Heart left ventricle (tissue), 16 donors: Measurements from ENCODE around the gene TBL1X. TPM values are rescaled to one million over a fixed set of nuclear protein-coding genes. Genes with fewer than 3 reads are reported as not detected.

Experiments
- ATAC-seq, 4 donors: fragments of 200-7000 bp; cut with Tn5 transposase; one replicate each; pipeline ENCODE4 v1.9.1; 2020 to 2022; ENCODE audit warnings: moderate library complexity in 4 of 4, mild to moderate bottlenecking in 3 of 4, moderate number of reproducible peaks in 1 of 4
- DNase-seq, 5 donors: peaks; one replicate each; pipeline ENCODE4 v3.0.0-alpha.2; 2020
- H3K27ac ChIP-seq, 12 donors: fragments of 200-600 bp; sonication (generic) in 4 of 12; one replicate each; pipeline versions ENCODE4 v1.5.0 to v1.8.0; 2016 to 2022; ENCODE audit warnings: mild to moderate bottlenecking in 2 of 12
- H3K27me3 ChIP-seq, 9 donors: fragments of 200-600 bp; sonication (generic) in 2 of 9; one replicate each; pipeline versions ENCODE4 v1.5.1 to v1.8.0; 2016 to 2022; ENCODE audit warnings: mild to moderate bottlenecking in 3 of 9
- H3K36me3 ChIP-seq, 9 donors: fragments of 200-600 bp; sonication (generic) in 2 of 9; one replicate each; pipeline versions ENCODE4 v1.5.0 to v1.8.0; 2018 to 2022; ENCODE audit warnings: mild to moderate bottlenecking in 2 of 9
- H3K4me1 ChIP-seq, 12 donors: fragments of 200-600 bp; sonication (generic) in 4 of 12; one replicate each; pipeline versions ENCODE4 v1.5.0 to v1.8.0; 2016 to 2022; ENCODE audit warnings: mild to moderate bottlenecking in 3 of 12
- H3K4me3 ChIP-seq, 12 donors: fragments of 200-600 bp; sonication (generic) in 4 of 12; one replicate each; pipeline versions ENCODE4 v1.5.0 to v1.8.0; 2017 to 2022; ENCODE audit warnings: mild to moderate bottlenecking in 9 of 12, moderate library complexity in 4 of 12
- H3K9me3 ChIP-seq, 12 donors: fragments of 200-600 bp; sonication (generic) in 4 of 12; one replicate each; pipeline versions ENCODE4 v1.5.0 to v1.8.0; 2016 to 2022; ENCODE audit warnings: mild to moderate bottlenecking in 1 of 12
- POLR2A ChIP-seq, 2 donors: fragments of 450-650 bp; IDR thresholded peaks; one replicate each; pipeline ENCODE4 v1.6.1; 2017; ENCODE audit warnings: antibody characterized with exemption in 2 of 2, mild to moderate bottlenecking in 2 of 2, moderate library complexity in 2 of 2
- WGBS, 4 donors: extraction: QIAGEN DNeasy Blood & Tissue Kit in 2 of 4; methylation state at CpG; one replicate each; pipeline versions ENCODE4 v1.1.5 to v1.1.7; 2013 to 2018; 5-methylcytosine and 5-hydroxymethylcytosine counted together
- intact Hi-C, 10 donors: fragments of 100-400 bp; cut with DNase I; formaldehyde crosslinking; loops; one replicate each; pipeline versions ENCODE4 v1.11.1 to v1.14.2; 2022
- polyA plus RNA-seq, 2 donors: library from polyadenylated mRNA; stranded (reverse); fragments of 200-250 nt; gene quantifications; one replicate each; pipeline ENCODE4 v1.2.3, GENCODE V29; 2013
- total RNA-seq, 9 donors: library from RNA; depleted of rRNA in 2 of 9; stranded (reverse); fragments of >200 nt in 2 of 9; fragmentation: NEBNext Ultra II Directional in 3 of 9; extraction: Animal tissue kit (Norgen Biotek cat#: 25700) in 3 of 9; gene quantifications; one replicate each; pipeline versions ENCODE4 v1.1.0 to v1.2.4, GENCODE V29; 2016 to 2023
- TF ChIP-seq, protein P1 (sequence below), 12 donors: fragments of 200-600 bp; sonication (generic) in 4 of 12; IDR thresholded peaks; one replicate each; pipeline versions ENCODE4 v1.5.0 to v1.8.0; 2018 to 2022; ENCODE audit warnings: antibody characterized with exemption in 12 of 12, mild to moderate bottlenecking in 5 of 12
- donor health status: ischemic (EF 13 %, LVEDD 7.1; RV severe dilation, severe dysfunction).
- donor health status: healthy with polysubstance abuse.
- donor health status: DM: no; HTN: yes; CAD: no.
- donor health status: DM: no; HTN: no; CAD: no.
- donor health status: ischemic (EF 25% LVEDD 6.9; RV normal size, moderate dysfunction).
- donor health status: ischemic (EF 25% LVEDD 5.7; RV mildly dilated, moderate dysfunction).
- donor health status: healthy.
- donor health status: DM: yes; HTN: yes; CAD: no.
- donor health status: ischemic (EF 35%, LVEDD 5.7; RV mildly dilated, moderate dysfunction).
- donor health status: nonischemic (EF 11% LVEDD 7.7; RV severe dilation, severe dysfunction).
- donor health status: DM: yes; HTN: yes; CAD: no.
- donor health status: PGD.
- donor health status: ischemic (EF 29% LVEDD 5.4; RV normal size, mild dysfunction).
- donor health status: nonischemic (EF 23%, LVEDD 6.1; RV moderate dilation, normal function).

The TBL1X gene
- total and polyA plus RNA-seq, 11 donors: 2.4 to 30.7 (median 9.7) TPM

DNA sequence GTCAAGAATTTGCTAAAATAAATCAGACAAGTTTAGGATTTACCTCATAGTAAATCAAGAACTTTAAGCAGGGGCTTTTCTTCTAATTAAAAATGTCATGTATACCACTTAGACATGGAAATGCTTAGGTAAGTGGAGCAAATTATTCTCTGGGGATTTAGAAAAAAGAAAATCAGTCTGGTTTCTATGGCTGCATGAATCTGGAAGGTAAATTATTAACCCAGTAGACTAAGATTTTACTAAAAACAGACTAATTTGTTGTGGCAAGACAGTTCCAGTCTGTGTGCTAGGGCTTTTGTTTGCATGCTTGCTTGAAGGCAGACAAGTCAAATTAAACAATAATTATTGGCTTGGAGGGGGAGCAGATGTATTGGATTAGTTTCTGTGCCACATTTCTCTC, 140.6 kb downstream of the TBL1X start:
- DNase-seq: no peak
- Histone ChIP-seq H3K4me1 (peaks cover 0 to 16% (median 0%) of the 10 kb centered on the region in 12 donors), H3K27me3 (peaks cover 0 to 5% (median 0%) of the 10 kb centered on the region in 9 donors), H3K4me3 (no peak overlapping the region), H3K36me3 (no peaks in the 10 kb centered on the region), H3K9me3 (no peaks in the 10 kb centered on the region), H3K27ac (no peak overlapping the region)
- ATAC-seq: no peak
- intact Hi-C loops: no loop called here
- TF ChIP-seq, protein P1, sequence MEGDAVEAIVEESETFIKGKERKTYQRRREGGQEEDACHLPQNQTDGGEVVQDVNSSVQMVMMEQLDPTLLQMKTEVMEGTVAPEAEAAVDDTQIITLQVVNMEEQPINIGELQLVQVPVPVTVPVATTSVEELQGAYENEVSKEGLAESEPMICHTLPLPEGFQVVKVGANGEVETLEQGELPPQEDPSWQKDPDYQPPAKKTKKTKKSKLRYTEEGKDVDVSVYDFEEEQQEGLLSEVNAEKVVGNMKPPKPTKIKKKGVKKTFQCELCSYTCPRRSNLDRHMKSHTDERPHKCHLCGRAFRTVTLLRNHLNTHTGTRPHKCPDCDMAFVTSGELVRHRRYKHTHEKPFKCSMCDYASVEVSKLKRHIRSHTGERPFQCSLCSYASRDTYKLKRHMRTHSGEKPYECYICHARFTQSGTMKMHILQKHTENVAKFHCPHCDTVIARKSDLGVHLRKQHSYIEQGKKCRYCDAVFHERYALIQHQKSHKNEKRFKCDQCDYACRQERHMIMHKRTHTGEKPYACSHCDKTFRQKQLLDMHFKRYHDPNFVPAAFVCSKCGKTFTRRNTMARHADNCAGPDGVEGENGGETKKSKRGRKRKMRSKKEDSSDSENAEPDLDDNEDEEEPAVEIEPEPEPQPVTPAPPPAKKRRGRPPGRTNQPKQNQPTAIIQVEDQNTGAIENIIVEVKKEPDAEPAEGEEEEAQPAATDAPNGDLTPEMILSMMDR (IDR thresholded peaks at IDR 0.05): no peak
- TF ChIP-seq POLR2A (IDR thresholded peaks at IDR 0.05): no peak

DNA sequence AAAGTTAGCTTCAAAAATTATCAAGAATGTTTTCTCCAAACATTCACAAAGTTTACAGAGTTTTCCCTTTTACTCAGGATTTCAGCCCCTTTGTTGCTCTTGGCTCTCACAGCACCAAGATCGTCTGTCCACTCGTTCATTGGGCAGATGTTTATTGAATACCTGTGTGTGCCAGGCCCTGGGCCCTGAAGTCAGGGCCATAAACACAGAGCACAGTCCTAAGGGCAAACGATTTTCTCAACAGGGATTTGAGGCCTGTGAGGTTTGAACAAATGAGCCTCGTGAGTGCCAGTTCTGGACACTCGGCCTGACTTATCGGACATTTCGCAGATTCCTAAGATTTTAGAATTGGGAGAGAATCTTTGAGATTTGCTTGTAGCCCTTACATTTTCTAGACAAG, 142.1 kb downstream of the TBL1X start:
- H3K4me3 ChIP-seq: no peak overlapping the region
- H3K4me1 ChIP-seq: peaks cover 0 to 20% (median 0%) of the 10 kb centered on the region in 12 donors
- peaks cover 0 to 5% (median 0%) of the 10 kb centered on the region in 9 donors for H3K27me3 ChIP-seq
- H3K36me3 ChIP-seq: no peaks in the 10 kb centered on the region
- H3K27ac ChIP-seq: no peak overlapping the region
- no peak for ATAC-seq
- DNase-seq: no peak
- H3K9me3 ChIP-seq: no peaks in the 10 kb centered on the region
- 77 to 88% (median 86%) methylated on average over 7 of the region's 7 CpGs for WGBS, 4 donors
- intact Hi-C loops: no loop called here
- no peak for TF ChIP-seq POLR2A (IDR thresholded peaks at IDR 0.05)
- TF ChIP-seq, protein P1 (IDR thresholded peaks at IDR 0.05): no peak

DNA sequence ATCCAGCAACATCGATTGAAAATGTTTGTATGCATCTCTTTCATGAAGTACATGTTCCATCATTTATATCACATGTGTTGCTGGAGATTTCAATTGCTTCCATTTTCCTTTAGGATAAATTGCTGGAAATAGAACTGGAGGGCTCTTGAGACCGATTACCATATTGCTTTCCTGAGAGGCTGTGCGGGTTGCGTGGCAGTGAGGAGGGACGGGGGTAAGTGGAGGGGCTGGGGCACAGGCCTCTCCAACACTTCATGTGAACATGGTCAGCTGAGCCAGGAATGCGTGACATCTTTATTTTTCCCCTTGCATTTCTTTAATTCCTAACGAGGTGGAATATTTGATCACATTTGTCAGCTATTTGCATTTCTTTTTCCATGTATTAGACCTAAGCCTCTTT, 144.6 kb downstream of the TBL1X start:
- no peaks in the 10 kb centered on the region for H3K36me3 ChIP-seq
- DNase-seq: no peak
- TF ChIP-seq, protein P1 (IDR thresholded peaks at IDR 0.05): no peak
- no peak for TF ChIP-seq POLR2A (IDR thresholded peaks at IDR 0.05)
- H3K4me3 ChIP-seq: no peak overlapping the region
- no peak for ATAC-seq
- H3K4me1 ChIP-seq: peaks cover 0 to 17% (median 0%) of the 10 kb centered on the region in 12 donors
- no peak overlapping the region for H3K27ac ChIP-seq
- H3K27me3 ChIP-seq: no peaks in the 10 kb centered on the region
- WGBS, 4 donors: 76 to 91% (median 82%) methylated on average over 7 of the region's 7 CpGs
- intact Hi-C loops: no loop called here
- H3K9me3 ChIP-seq: no peaks in the 10 kb centered on the region

DNA sequence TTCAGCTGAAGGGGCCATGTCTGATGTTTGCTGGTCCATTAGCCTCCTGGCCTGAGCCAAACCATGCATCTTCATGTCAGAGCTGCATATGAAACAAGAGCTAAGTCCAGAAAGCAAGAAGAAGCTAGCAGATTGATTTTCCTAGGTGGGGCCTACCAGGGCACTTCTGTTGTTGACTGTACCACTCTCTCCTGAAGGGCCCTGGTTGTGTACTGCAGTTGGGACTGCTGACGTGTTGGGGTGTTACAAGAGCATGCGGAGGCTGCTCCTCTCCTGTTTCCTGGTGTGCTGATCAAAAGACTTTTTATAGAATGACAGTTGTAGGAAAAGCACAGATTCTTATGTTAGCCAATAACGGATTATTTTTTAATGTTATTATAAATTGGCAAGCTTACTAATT, 145.1 kb downstream of the TBL1X start:
- 69 to 84% (median 78%) methylated on average over 3 of the region's 3 CpGs for WGBS, 4 donors

More for the DNA sequence above, 145.1 kb downstream of the TBL1X start:
- Histone ChIP-seq H3K4me3 (no peak overlapping the region), H3K36me3 (no peaks in the 10 kb centered on the region), H3K27ac (no peak overlapping the region), H3K27me3 (no peaks in the 10 kb centered on the region), H3K9me3 (no peaks in the 10 kb centered on the region), H3K4me1 (peaks cover 0 to 15% (median 0%) of the 10 kb centered on the region in 12 donors)
- DNase-seq (no peak), ATAC-seq (no peak)
- TF ChIP-seq POLR2A (IDR thresholded peaks at IDR 0.05): no peak
- TF ChIP-seq, protein P1 (IDR thresholded peaks at IDR 0.05): no peak
- intact Hi-C loops: no loop called here
